ENCODE data around the gene LIF.
"Not testable (repeated sequence)": the region's sequence is repeated elsewhere in the genome, so short reads cannot be mapped to it uniquely, and the experiment has no call there.

LIF gene

GRCh38 chr22:30204742-30205111 lies 41.8 kb downstream of the LIF start:
- H2AFZ ChIP-seq: no peak overlapping the region
- H3K4me3 ChIP-seq (ENCODE audit: low read depth, low read length): no peak overlapping the region
- H3K27ac ChIP-seq: no peak overlapping the region
- no peaks in the 10 kb centered on the region for H3K79me2 ChIP-seq
- H3K4me2 ChIP-seq (ENCODE audit: low read length): no peak overlapping the region
- H3K4me1 ChIP-seq: peaks cover 5% of the 10 kb centered on the region
- TF ChIP-seq CTCF (IDR thresholded peaks at IDR 0.05): no peak
- H3K36me3 ChIP-seq (ENCODE audit: control insufficient read depth, insufficient read depth, low read length): no peaks in the 10 kb centered on the region
- H3K27me3 ChIP-seq (ENCODE audit: control insufficient read depth, insufficient read depth, low read length): no peaks in the 10 kb centered on the region
- no peak overlapping the region for H3K9ac ChIP-seq
- H3K9me3 ChIP-seq (ENCODE audit: control insufficient read depth, low read length): no peaks in the 10 kb centered on the region

GRCh38 chr22:30204015-30204741 lies 42.4 kb downstream of the LIF start:
- no peak overlapping the region for H3K4me3 ChIP-seq (ENCODE audit: low read depth, low read length)
- TF ChIP-seq CTCF (IDR thresholded peaks at IDR 0.05): no peak
- H3K4me1 ChIP-seq: peaks cover 5% of the 10 kb centered on the region
- H2AFZ ChIP-seq: no peak overlapping the region
- no peaks in the 10 kb centered on the region for H3K36me3 ChIP-seq (ENCODE audit: control insufficient read depth, insufficient read depth, low read length)
- no peak overlapping the region for H3K4me2 ChIP-seq (ENCODE audit: low read length)
- no peaks in the 10 kb centered on the region for H3K79me2 ChIP-seq
- H3K27ac ChIP-seq: no peak overlapping the region
- H3K9ac ChIP-seq: no peak overlapping the region
- no peaks in the 10 kb centered on the region for H3K27me3 ChIP-seq (ENCODE audit: control insufficient read depth, insufficient read depth, low read length)
- H3K9me3 ChIP-seq (ENCODE audit: control insufficient read depth, low read length): no peaks in the 10 kb centered on the region

GRCh38 chr22:30202531-30203006 lies 44.0 kb downstream of the LIF start:
- Histone ChIP-seq H3K4me2 (ENCODE audit: low read length) (no peak overlapping the region), H3K4me3 (ENCODE audit: low read depth, low read length) (no peak overlapping the region), H3K4me1 (peaks cover 5% of the 10 kb centered on the region), H3K36me3 (ENCODE audit: control insufficient read depth, insufficient read depth, low read length) (no peaks in the 10 kb centered on the region), H2AFZ (peak overlapping the region; percentile 89), H3K27me3 (ENCODE audit: control insufficient read depth, insufficient read depth, low read length) (no peaks in the 10 kb centered on the region), H3K9ac (no peak overlapping the region), H3K79me2 (no peaks in the 10 kb centered on the region), H3K9me3 (ENCODE audit: control insufficient read depth, low read length) (no peaks in the 10 kb centered on the region), H3K27ac (peak overlapping the region; percentile 32)
- no peak for TF ChIP-seq CTCF (IDR thresholded peaks at IDR 0.05)

- Histone ChIP-seq H3K9ac (no peak overlapping the region), H3K4me3 (ENCODE audit: low read depth, low read length) (no peak overlapping the region), H2AFZ (no peak overlapping the region), H3K36me3 (ENCODE audit: control insufficient read depth, insufficient read depth, low read length) (no peaks in the 10 kb centered on the region), H3K4me1 (peaks cover 5% of the 10 kb centered on the region), H3K9me3 (ENCODE audit: control insufficient read depth, low read length) (no peaks in the 10 kb centered on the region), H3K79me2 (no peaks in the 10 kb centered on the region), H3K4me2 (ENCODE audit: low read length) (no peak overlapping the region), H3K27me3 (ENCODE audit: control insufficient read depth, insufficient read depth, low read length) (no peaks in the 10 kb centered on the region), H3K27ac (no peak overlapping the region)
- no peak for TF ChIP-seq CTCF (IDR thresholded peaks at IDR 0.05)
These were observed 44.6 kb downstream of the LIF start for GRCh38 chr22:30201945-30202344.

GRCh38 chr22:30200905-30201304 lies 45.7 kb downstream of the LIF start:
- H3K27ac ChIP-seq; H3K79me2 ChIP-seq; H3K27me3 ChIP-seq (ENCODE audit: control insufficient read depth, insufficient read depth, low read length); H3K4me1 ChIP-seq; H3K4me2 ChIP-seq (ENCODE audit: low read length); H3K9me3 ChIP-seq (ENCODE audit: control insufficient read depth, low read length); H3K4me3 ChIP-seq (ENCODE audit: low read depth, low read length); H3K9ac ChIP-seq; H3K36me3 ChIP-seq (ENCODE audit: control insufficient read depth, insufficient read depth, low read length); H2AFZ ChIP-seq: not testable (repeated sequence)

All from parathyroid adenoma (tissue), 2 donors.